Endodermal cell (in vitro differentiated cells): ENCODE results near the gene KLK12. TPM values are rescaled to one million over a fixed set of nuclear protein-coding genes. Genes with fewer than 3 reads are reported as not detected.

Experiments
- DNase-seq: peaks from one replicate; pipeline ENCODE4 v3.0.0-alpha.2; 2017
- H3K27ac ChIP-seq: 2 replicates; pipeline ENCODE4 v1.5.1; 2013; ENCODE audit warnings: mild to moderate bottlenecking, low read depth, low read length, moderate library complexity
- H3K27me3 ChIP-seq: 2 replicates; pipeline ENCODE4 v1.6.1; 2013; ENCODE audit warnings: mild to moderate bottlenecking, low read length, moderate library complexity; ENCODE audit not compliant: insufficient read depth, control insufficient read depth, poor library complexity, severe bottlenecking
- H3K36me3 ChIP-seq: 2 replicates; pipeline ENCODE4 v1.7.0; 2013; ENCODE audit warnings: mild to moderate bottlenecking, low read length, moderate library complexity; ENCODE audit not compliant: control insufficient read depth, insufficient read depth
- H3K4me1 ChIP-seq: one replicate; pipeline ENCODE4 v1.7.0; 2013; ENCODE audit warnings: low read length; ENCODE audit not compliant: control insufficient read depth, insufficient read depth
- H3K4me3 ChIP-seq: 2 replicates; pipeline ENCODE4 v1.5.1; 2013; ENCODE audit warnings: mild to moderate bottlenecking, low read length, moderate library complexity
- H3K9ac ChIP-seq: 2 replicates; pipeline ENCODE4 v1.6.1; 2013; ENCODE audit warnings: mild to moderate bottlenecking, low read length, moderate library complexity; ENCODE audit not compliant: poor library complexity, severe bottlenecking; ENCODE audit errors: extremely low read depth
- H3K9me3 ChIP-seq: 2 replicates; pipeline ENCODE4 v1.6.1; 2013; ENCODE audit warnings: mild to moderate bottlenecking, low read length, moderate library complexity; ENCODE audit not compliant: control insufficient read depth
- H3K27ac Mint-ChIP-seq: 2 replicates; pipeline ENCODE4 v1.8.0; 2020; ENCODE audit warnings: mixed read lengths
- H3K27me3 Mint-ChIP-seq: 2 replicates; pipeline ENCODE4 v1.8.0; 2021; ENCODE audit warnings: mild to moderate bottlenecking, mixed read lengths; ENCODE audit not compliant: insufficient read depth
- H3K36me3 Mint-ChIP-seq: 2 replicates; pipeline ENCODE4 v1.8.0; 2020; ENCODE audit warnings: low read depth, mixed read lengths
- H3K4me1 Mint-ChIP-seq: 2 replicates; pipeline ENCODE4 v1.8.0; 2020; ENCODE audit warnings: mixed read lengths
- H3K4me3 Mint-ChIP-seq: 2 replicates; pipeline ENCODE4 v1.8.0; 2020; ENCODE audit warnings: mild to moderate bottlenecking, moderate library complexity, mixed read lengths
- H3K9me3 Mint-ChIP-seq: 2 replicates; pipeline ENCODE4 v1.8.0; 2020; ENCODE audit warnings: mild to moderate bottlenecking, mixed read lengths
- WGBS, 2 experiments: methylation state at CpG; one replicate each; pipeline versions ENCODE4 v1.1.5 to v1.1.7; 2013; ENCODE audit warnings: missing lambda C conversion rate in 2 of 2, mixed read lengths in 1 of 2; ENCODE audit not compliant: insufficient coverage in 1 of 2, insufficient read length in 1 of 2; 5-methylcytosine and 5-hydroxymethylcytosine counted together
- total RNA-seq, 2 donors: library from RNA; stranded (reverse); fragmentation: NEBNext Ultra II Directional in 1 of 2; extraction: Animal tissue kit (Norgen Biotek cat#: 25700) in 1 of 2; gene quantifications; 2 replicates in 1 of 2; 3 replicates in 1 of 2; pipeline ENCODE4 v1.2.1, GENCODE V29; 2021
- TF ChIP-seq, protein P1 (sequence below): fragments of 200-600 bp; sonication (generic); conservative IDR thresholded peaks from 2 replicates; pipeline ENCODE4 v1.5.0; 2021; ENCODE audit warnings: antibody characterized with exemption, mild to moderate bottlenecking

The KLK12 gene
- total RNA-seq, 2 donors from 2014 or later = not detected

DNA sequence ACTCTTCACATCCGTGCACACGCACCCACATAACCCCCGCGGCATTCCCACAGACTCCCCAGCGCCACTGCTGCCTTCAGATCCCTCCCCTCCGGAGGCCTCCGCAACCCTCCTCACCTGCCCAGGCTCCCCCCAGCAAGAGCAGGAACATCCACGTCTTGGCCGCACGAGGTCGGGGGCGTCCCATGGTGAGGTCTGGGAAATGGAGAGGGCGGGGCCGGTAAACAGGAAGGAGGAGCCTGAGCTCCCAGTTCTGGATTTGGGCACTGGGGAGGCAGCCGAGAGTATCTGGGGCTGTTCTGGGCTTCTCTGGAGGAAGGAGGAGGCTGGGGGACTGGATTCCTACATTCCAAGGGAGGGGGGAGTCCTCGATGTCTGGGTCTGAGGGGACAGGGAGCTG, 33.8 kb downstream of the KLK12 start:
- Mint-ChIP-seq H3K4me1 (peaks cover 14% of the 10 kb centered on the region), H3K4me3 (peak overlapping the region; percentile 12), H3K9me3 (no peaks in the 10 kb centered on the region), H3K36me3 (no peaks in the 10 kb centered on the region), H3K27me3 (peaks cover 54% of the 10 kb centered on the region), H3K27ac (no peak overlapping the region)
- no peak overlapping the region for H3K4me3 ChIP-seq
- no peaks in the 10 kb centered on the region for H3K4me1 ChIP-seq
- TF ChIP-seq, protein P1, sequence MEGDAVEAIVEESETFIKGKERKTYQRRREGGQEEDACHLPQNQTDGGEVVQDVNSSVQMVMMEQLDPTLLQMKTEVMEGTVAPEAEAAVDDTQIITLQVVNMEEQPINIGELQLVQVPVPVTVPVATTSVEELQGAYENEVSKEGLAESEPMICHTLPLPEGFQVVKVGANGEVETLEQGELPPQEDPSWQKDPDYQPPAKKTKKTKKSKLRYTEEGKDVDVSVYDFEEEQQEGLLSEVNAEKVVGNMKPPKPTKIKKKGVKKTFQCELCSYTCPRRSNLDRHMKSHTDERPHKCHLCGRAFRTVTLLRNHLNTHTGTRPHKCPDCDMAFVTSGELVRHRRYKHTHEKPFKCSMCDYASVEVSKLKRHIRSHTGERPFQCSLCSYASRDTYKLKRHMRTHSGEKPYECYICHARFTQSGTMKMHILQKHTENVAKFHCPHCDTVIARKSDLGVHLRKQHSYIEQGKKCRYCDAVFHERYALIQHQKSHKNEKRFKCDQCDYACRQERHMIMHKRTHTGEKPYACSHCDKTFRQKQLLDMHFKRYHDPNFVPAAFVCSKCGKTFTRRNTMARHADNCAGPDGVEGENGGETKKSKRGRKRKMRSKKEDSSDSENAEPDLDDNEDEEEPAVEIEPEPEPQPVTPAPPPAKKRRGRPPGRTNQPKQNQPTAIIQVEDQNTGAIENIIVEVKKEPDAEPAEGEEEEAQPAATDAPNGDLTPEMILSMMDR = peak; percentile 10
- peak; percentile 87 for DNase-seq
- no peak overlapping the region for H3K9ac ChIP-seq
- no peaks in the 10 kb centered on the region for H3K9me3 ChIP-seq
- H3K27me3 ChIP-seq = peaks cover 8% of the 10 kb centered on the region
- H3K27ac ChIP-seq = no peak overlapping the region
- WGBS, 2 experiments = 60 to 68% methylated on average over 1 to 16 of the region's 16 CpGs
- no peaks in the 10 kb centered on the region for H3K36me3 ChIP-seq

DNA sequence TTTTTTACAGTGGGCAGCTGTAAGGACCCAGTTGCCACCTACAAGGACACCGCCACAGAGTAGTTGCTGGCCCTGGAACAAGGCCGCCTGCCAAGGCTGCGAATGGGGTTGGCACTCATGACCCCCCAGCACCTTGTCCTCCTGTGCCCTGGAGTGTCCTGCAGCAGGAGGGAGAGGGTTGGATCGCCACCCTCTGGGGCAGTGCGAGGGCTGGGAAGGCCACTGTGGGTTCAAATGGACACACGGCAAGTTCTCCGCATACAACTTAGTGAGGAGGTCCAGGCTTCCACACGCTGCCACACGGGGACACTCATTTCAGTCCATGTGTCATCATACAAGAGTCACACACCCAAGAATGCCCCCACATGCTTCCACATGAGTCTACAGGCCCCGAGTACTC, 34.4 kb downstream of the KLK12 start:
- H3K27ac Mint-ChIP-seq = no peak overlapping the region
- 93 to 96% methylated on average over 3 to 10 of the region's 10 CpGs for WGBS, 2 experiments
- no peaks in the 10 kb centered on the region for H3K9me3 Mint-ChIP-seq
- H3K4me1 Mint-ChIP-seq = peaks cover 14% of the 10 kb centered on the region
- Histone ChIP-seq H3K27ac (no peak overlapping the region), H3K4me1 (no peaks in the 10 kb centered on the region), H3K9me3 (no peaks in the 10 kb centered on the region), H3K36me3 (no peaks in the 10 kb centered on the region), H3K27me3 (peaks cover 8% of the 10 kb centered on the region), H3K9ac (no peak overlapping the region), H3K4me3 (no peak overlapping the region)
- no peak for DNase-seq
- H3K27me3 Mint-ChIP-seq = peaks cover 52% of the 10 kb centered on the region
- TF ChIP-seq, protein P1 = no peak
- no peak overlapping the region for H3K4me3 Mint-ChIP-seq
- H3K36me3 Mint-ChIP-seq = no peaks in the 10 kb centered on the region

DNA sequence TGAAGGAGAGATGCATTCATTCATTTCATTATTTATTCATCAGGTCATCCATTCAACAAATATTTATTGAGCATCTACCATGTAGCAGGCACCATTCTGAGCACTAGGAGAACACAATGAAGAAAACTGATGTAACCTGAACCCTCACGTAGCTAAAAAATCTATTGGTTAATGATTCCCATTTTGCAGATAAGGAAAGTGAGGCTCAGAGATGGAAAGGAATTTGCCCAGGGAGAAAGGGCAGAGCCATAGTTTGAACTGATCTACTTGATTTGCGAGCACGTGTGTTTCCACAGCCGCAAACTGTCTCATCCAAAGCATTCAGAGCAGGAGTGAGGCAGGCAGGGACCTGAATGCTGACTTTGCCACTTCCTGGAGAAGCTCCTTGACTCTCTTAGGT, 36.1 kb downstream of the KLK12 start:
- H3K4me3 Mint-ChIP-seq = no peak overlapping the region
- peaks cover 14% of the 10 kb centered on the region for H3K4me1 Mint-ChIP-seq
- Histone ChIP-seq H3K4me1 (no peaks in the 10 kb centered on the region), H3K27me3 (peaks cover 8% of the 10 kb centered on the region), H3K9me3 (no peaks in the 10 kb centered on the region), H3K27ac (no peak overlapping the region), H3K9ac (no peak overlapping the region), H3K36me3 (no peaks in the 10 kb centered on the region), H3K4me3 (no peak overlapping the region)
- H3K27me3 Mint-ChIP-seq = peaks cover 43% of the 10 kb centered on the region
- no peak for DNase-seq
- WGBS, 2 experiments = 72 to 90% methylated on average over 4 of the region's 4 CpGs
- H3K27ac Mint-ChIP-seq = no peak overlapping the region
- peaks cover 2% of the 10 kb centered on the region for H3K9me3 Mint-ChIP-seq
- no peaks in the 10 kb centered on the region for H3K36me3 Mint-ChIP-seq
- TF ChIP-seq, protein P1 = no peak
